Cardiac muscle cell (in vitro differentiated cells and primary cell): ENCODE data around the gene DEK. TPM values are rescaled to one million over a fixed set of nuclear protein-coding genes. Genes with fewer than 3 reads are reported as not detected.

Experiments
- DNase-seq, 2 donors: peaks; one replicate each; pipeline versions ENCODE4 v3.0.0 to v3.0.0-alpha.2; 2010 to 2017; ENCODE audit warnings: low read depth in 1 of 2, low spot score in 1 of 2
- H3K27ac ChIP-seq: fragments of 200-600 bp; sonication (generic); 2 replicates; pipeline ENCODE4 v1.5.1; 2016
- H3K27me3 ChIP-seq: fragments of 200-600 bp; sonication (generic); 2 replicates; pipeline ENCODE4 v1.6.0; 2016; ENCODE audit warnings: control low read depth
- H3K36me3 ChIP-seq: fragments of 200-600 bp; sonication (generic); 2 replicates; pipeline ENCODE4 v1.5.1; 2016; ENCODE audit warnings: control low read depth
- H3K4me1 ChIP-seq: fragments of 200-600 bp; sonication (generic); 2 replicates; pipeline ENCODE4 v1.8.1; 2017; ENCODE audit warnings: low read depth, mild to moderate bottlenecking, mixed run types
- H3K4me3 ChIP-seq: fragments of 200-600 bp; sonication (generic); 2 replicates; pipeline ENCODE4 v1.5.1; 2016; ENCODE audit warnings: mild to moderate bottlenecking
- H3K9me3 ChIP-seq: fragments of 200-600 bp; sonication (generic); 2 replicates; pipeline ENCODE4 v1.5.1; 2017; ENCODE audit warnings: low read depth, mild to moderate bottlenecking, control low read depth
- polyA plus RNA-seq: library from polyadenylated mRNA; unstranded; fragments of >200 nt; fragmentation: Nextera tagmentation; extraction: Ambion mirVana; gene quantifications from 2 replicates; pipeline ENCODE4 v1.2.1, GENCODE V29; 2016
- total RNA-seq: library from RNA; depleted of rRNA; stranded (reverse); fragments of >200 nt; gene quantifications from 2 replicates; pipeline ENCODE4 v1.2.3, GENCODE V29; 2016
- TF ChIP-seq, protein P1 (sequence below): IDR thresholded peaks from 2 replicates; pipeline ENCODE4 v1.5.1; 2012; ENCODE audit warnings: low read depth, mild to moderate bottlenecking, low read length

The DEK gene
- total and polyA plus RNA-seq, 2 experiments from 2014 or later: 80.8 to 128 TPM

DNA sequence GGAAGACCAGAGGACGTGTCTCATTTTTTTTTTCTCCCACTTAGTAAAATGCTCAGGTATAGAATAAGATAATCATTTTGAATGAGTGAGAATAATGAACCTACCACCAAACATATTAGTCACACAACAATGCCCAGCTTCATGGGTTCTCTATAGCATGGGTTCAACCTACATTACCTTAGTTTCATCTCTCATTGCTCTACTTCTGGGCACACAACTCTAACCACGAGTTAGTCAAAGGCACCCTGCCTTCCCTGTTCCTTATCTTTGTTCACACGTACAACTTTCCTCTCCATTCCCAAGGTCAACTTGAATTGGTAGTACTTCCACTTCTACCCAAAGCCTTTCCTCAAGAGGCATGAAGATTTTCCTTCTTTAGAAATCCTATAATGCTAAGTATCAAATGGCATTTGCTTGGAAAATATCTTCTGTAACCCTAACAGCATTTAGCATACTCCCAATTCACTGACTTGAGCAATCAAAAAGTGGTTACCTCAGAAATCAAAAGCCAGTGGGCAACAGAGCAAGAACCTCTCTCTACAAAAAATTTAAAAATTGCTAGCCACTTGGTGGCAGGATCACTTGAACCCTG lies 20.9 kb downstream of the DEK start:
- peak overlapping the region; percentile 19 for H3K27ac ChIP-seq
- H3K36me3 ChIP-seq: peaks cover 20% of the 10 kb centered on the region
- H3K9me3 ChIP-seq: no peaks in the 10 kb centered on the region
- DNase-seq: no peak
- no peaks in the 10 kb centered on the region for H3K4me1 ChIP-seq
- TF ChIP-seq, protein P1, sequence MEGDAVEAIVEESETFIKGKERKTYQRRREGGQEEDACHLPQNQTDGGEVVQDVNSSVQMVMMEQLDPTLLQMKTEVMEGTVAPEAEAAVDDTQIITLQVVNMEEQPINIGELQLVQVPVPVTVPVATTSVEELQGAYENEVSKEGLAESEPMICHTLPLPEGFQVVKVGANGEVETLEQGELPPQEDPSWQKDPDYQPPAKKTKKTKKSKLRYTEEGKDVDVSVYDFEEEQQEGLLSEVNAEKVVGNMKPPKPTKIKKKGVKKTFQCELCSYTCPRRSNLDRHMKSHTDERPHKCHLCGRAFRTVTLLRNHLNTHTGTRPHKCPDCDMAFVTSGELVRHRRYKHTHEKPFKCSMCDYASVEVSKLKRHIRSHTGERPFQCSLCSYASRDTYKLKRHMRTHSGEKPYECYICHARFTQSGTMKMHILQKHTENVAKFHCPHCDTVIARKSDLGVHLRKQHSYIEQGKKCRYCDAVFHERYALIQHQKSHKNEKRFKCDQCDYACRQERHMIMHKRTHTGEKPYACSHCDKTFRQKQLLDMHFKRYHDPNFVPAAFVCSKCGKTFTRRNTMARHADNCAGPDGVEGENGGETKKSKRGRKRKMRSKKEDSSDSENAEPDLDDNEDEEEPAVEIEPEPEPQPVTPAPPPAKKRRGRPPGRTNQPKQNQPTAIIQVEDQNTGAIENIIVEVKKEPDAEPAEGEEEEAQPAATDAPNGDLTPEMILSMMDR: no peak
- no peak overlapping the region for H3K4me3 ChIP-seq
- no peaks in the 10 kb centered on the region for H3K27me3 ChIP-seq

DNA sequence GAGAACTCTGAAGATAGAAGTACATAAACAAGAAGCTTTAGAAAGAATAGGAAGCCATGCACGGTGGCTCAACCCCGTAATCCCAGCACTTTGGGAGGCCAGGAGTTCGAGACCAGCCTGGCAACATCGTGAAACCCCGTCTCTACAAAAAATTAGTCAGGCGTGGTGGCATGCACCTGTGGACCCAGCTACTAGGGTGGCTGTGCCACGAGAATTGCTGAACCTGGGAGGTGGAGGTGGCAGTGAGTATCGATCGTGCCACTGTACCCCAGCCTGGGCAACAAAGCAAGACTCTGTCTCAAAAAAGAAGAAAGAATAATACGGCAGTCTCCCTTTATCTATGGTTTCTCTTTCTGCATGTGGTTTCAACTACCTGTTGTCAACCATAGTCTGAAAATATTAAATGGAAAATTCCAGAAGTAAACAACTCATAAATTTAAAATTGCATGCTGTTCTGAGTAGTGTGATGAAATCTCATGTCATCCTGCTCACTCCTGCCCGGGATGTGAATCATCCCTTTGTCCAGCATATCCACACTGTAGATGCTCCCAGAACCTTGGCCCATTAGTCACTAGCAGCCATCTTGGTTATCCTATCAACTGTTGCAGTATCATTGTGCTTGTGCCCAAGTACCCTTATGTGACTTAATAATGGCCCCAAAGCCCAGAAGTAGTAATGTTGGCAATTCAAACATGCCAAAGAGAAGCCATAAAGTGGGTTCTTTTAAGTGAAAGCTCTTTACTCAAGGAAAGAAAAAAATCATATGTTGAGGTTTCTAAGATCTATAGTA lies 22.1 kb downstream of the DEK start:
- no peaks in the 10 kb centered on the region for H3K9me3 ChIP-seq
- peaks cover 27% of the 10 kb centered on the region for H3K36me3 ChIP-seq
- DNase-seq: peak in 1 of 2 donors; percentile 81
- H3K27me3 ChIP-seq: no peaks in the 10 kb centered on the region
- H3K4me3 ChIP-seq: no peak overlapping the region
- H3K27ac ChIP-seq: no peak overlapping the region
- TF ChIP-seq, protein P1: no peak
- no peaks in the 10 kb centered on the region for H3K4me1 ChIP-seq

DNA sequence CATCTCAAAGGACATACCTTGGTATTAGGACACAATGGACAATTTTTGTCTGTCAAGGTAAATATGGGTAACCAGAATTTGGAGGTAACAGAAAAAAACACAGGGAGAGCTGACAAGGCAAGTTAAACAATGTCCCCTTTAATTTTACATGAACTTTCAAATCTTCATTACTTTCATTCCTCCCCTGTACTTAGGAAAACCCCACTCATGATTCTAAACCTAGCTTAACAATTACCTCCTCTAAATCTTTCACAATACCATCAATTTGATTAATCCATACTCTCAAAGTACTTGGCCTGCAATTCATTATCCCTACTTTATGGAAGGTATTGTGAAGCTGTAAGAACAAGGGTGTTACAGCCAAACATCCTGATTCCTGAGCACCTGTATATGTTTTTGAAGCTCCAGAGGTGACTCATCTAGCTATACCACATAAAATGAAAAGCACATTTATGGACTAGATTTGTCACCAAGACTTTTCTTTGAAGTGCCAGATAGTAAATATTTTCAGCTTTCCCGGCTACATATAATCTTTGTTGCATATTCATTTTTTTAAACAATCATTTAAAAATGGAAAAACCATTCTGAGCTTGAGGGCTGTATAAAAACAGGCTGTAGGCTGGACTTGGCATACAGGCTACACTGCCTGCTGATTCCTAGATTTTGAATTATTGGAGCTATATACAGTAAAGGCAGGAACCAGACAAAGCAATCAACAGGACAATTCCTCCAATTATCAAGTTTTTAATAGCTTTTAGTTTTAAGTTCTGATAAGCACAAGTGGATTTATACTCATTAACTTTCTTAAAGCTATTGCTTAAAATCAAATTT lies 22.9 kb downstream of the DEK start:
- TF ChIP-seq, protein P1: no peak
- H3K27me3 ChIP-seq: no peaks in the 10 kb centered on the region
- H3K36me3 ChIP-seq: peaks cover 32% of the 10 kb centered on the region
- H3K4me1 ChIP-seq: no peaks in the 10 kb centered on the region
- H3K4me3 ChIP-seq: no peak overlapping the region
- DNase-seq: no peak
- H3K9me3 ChIP-seq: no peaks in the 10 kb centered on the region
- H3K27ac ChIP-seq: no peak overlapping the region

DNA sequence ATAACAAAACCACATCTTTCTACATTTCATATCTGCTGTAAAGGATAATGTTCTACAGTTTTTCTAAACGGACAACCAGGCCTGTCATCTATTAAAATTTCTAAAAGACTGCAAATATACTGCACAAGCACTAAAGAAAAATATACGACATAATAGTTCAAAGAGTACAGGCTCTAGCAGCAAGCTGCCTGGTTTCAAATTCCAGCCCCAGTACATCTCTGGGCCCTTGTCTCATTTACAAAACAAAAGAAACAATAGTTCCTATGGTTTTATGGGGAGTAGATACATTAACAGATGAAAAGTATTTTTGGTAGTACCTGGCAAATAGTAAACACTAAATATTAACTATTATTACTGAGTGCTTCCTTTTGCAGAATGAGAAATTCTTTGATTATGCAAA lies 24.1 kb downstream of the DEK start:
- no peak overlapping the region for H3K4me3 ChIP-seq
- no peaks in the 10 kb centered on the region for H3K4me1 ChIP-seq
- DNase-seq: no peak
- H3K27ac ChIP-seq: no peak overlapping the region
- no peaks in the 10 kb centered on the region for H3K27me3 ChIP-seq
- H3K9me3 ChIP-seq: no peaks in the 10 kb centered on the region
- TF ChIP-seq, protein P1: no peak
- peaks cover 28% of the 10 kb centered on the region for H3K36me3 ChIP-seq

DNA sequence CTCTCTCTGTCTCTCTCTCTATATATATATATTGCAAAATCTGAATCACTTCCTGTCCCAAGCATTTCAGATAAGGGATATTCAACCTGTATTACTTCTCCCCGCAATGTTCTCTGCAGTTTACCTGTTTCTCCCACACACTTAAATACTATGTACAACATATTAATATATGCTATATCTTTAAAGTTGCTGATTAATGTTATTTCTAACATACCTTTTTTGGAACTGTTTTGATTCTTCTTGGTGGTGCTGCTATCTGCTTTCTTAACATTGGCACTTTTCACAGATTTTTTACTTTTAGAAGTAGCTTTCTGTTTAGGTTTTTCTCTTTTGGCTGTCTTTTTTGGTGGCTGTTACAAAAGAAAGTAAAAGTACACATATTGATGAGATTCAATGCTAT lies 27.2 kb downstream of the DEK start:
- Histone ChIP-seq H3K27me3 (no peaks in the 10 kb centered on the region), H3K4me3 (no peak overlapping the region), H3K27ac (no peak overlapping the region), H3K36me3 (peaks cover 26% of the 10 kb centered on the region), H3K4me1 (no peaks in the 10 kb centered on the region), H3K9me3 (no peaks in the 10 kb centered on the region)
- TF ChIP-seq, protein P1: no peak
- no peak for DNase-seq
